Measurements from ENCODE around the gene CTXN1.

DNA sequence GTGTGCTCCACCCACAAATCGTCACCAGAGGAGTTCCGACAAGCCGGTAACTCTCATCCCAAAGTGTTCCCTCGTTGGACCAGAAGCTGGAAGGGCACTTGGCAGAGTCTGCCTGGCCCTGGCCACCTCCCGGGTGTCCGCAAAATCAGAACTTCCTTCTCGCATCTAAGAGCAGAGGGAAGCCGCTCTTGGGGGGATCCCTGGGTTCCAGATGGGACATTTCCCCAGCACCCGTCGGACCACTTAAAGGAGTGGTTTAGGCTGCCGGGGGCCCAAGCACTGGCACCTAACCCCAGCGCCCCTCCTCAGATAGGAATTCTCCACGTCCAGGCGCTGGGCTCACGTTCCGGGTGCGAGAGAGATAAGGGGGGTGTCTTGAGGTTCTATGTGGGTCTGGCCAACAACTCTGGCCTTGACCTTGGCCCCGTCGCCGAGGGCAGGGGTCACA lies 23.1 kb downstream of the CTXN1 start:
- TF ChIP-seq, protein P1, sequence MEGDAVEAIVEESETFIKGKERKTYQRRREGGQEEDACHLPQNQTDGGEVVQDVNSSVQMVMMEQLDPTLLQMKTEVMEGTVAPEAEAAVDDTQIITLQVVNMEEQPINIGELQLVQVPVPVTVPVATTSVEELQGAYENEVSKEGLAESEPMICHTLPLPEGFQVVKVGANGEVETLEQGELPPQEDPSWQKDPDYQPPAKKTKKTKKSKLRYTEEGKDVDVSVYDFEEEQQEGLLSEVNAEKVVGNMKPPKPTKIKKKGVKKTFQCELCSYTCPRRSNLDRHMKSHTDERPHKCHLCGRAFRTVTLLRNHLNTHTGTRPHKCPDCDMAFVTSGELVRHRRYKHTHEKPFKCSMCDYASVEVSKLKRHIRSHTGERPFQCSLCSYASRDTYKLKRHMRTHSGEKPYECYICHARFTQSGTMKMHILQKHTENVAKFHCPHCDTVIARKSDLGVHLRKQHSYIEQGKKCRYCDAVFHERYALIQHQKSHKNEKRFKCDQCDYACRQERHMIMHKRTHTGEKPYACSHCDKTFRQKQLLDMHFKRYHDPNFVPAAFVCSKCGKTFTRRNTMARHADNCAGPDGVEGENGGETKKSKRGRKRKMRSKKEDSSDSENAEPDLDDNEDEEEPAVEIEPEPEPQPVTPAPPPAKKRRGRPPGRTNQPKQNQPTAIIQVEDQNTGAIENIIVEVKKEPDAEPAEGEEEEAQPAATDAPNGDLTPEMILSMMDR (IDR thresholded peaks at IDR 0.05; ENCODE audit: extremely low read depth in 1 of 2, insufficient read depth in 1 of 2, low read depth in 1 of 2, low read length in 2 of 2): no peak
- TF ChIP-seq EZH2 (IDR thresholded peaks at IDR 0.05; ENCODE audit: borderline replicate concordance, low read depth, low read length, severe bottlenecking) (no peak), POLR2AphosphoS5 (IDR thresholded peaks at IDR 0.05; ENCODE audit: insufficient read depth, low read depth, low read length) (no peak), JUN (IDR thresholded peaks at IDR 0.05; ENCODE audit: borderline replicate concordance, insufficient read depth, insufficient read length, low read depth) (no peak), POLR2A (IDR thresholded peaks at IDR 0.05; ENCODE audit: low read depth, low read length) (no peak), GATA2 (IDR thresholded peaks at IDR 0.05; ENCODE audit: insufficient read depth, insufficient read length, low read depth, low read length) (no peak), FOS (IDR thresholded peaks at IDR 0.05; ENCODE audit: borderline replicate concordance, insufficient read depth, low read length) (no peak), MYC (IDR thresholded peaks at IDR 0.05; ENCODE audit: low read depth, low read length) (no peak)
- TF ChIP-seq, protein P2, sequence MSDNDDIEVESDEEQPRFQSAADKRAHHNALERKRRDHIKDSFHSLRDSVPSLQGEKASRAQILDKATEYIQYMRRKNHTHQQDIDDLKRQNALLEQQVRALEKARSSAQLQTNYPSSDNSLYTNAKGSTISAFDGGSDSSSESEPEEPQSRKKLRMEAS (IDR thresholded peaks at IDR 0.05; ENCODE audit: insufficient read depth, insufficient read length): no peak
